T-helper 1 cell treated with Interleukin-12 subunit alpha and Interleukin-12 subunit beta and Interleukin-4 antibody, amounts not matched to agents 30 μg/mL and 1 μg/mL, for 36 hours (primary cell): Measurements from ENCODE around the gene FN1.

Experiments
- H3K27ac Mint-ChIP-seq: one replicate; pipeline ENCODE4 v1.8.0; 2021; ENCODE audit warnings: mild to moderate bottlenecking, mixed read lengths
- H3K27me3 Mint-ChIP-seq: one replicate; pipeline ENCODE4 v1.8.0; 2021; ENCODE audit warnings: low read depth, mixed read lengths
- H3K36me3 Mint-ChIP-seq: one replicate; pipeline ENCODE4 v1.8.0; 2021; ENCODE audit warnings: low read depth, mixed read lengths
- H3K4me1 Mint-ChIP-seq: one replicate; pipeline ENCODE4 v1.8.0; 2021; ENCODE audit warnings: low read depth, mixed read lengths
- H3K4me3 Mint-ChIP-seq: one replicate; pipeline ENCODE4 v1.8.0; 2021; ENCODE audit warnings: mild to moderate bottlenecking, moderate library complexity, mixed read lengths
- H3K9me3 Mint-ChIP-seq: one replicate; pipeline ENCODE4 v1.8.0; 2021; ENCODE audit warnings: mixed read lengths

Gene FN1

GRCh38 chr2:215396595-215397313 lies 39.1 kb downstream of the FN1 start:
- Mint-ChIP-seq H3K9me3 (no peaks in the 10 kb centered on the region), H3K27ac (no peak overlapping the region), H3K27me3 (peaks cover 7% of the 10 kb centered on the region), H3K4me1 (no peaks in the 10 kb centered on the region), H3K4me3 (no peak overlapping the region), H3K36me3 (no peaks in the 10 kb centered on the region)

GRCh38 chr2:215395687-215396460 lies 40.0 kb downstream of the FN1 start:
- H3K27ac Mint-ChIP-seq: no peak overlapping the region
- no peaks in the 10 kb centered on the region for H3K9me3 Mint-ChIP-seq
- no peak overlapping the region for H3K4me3 Mint-ChIP-seq
- H3K27me3 Mint-ChIP-seq: peaks cover 3% of the 10 kb centered on the region
- no peaks in the 10 kb centered on the region for H3K36me3 Mint-ChIP-seq
- no peaks in the 10 kb centered on the region for H3K4me1 Mint-ChIP-seq

- H3K4me3 Mint-ChIP-seq: no peak overlapping the region
- no peak overlapping the region for H3K27ac Mint-ChIP-seq
- peaks cover 3% of the 10 kb centered on the region for H3K27me3 Mint-ChIP-seq
- H3K9me3 Mint-ChIP-seq: no peaks in the 10 kb centered on the region
- H3K36me3 Mint-ChIP-seq: no peaks in the 10 kb centered on the region
- no peaks in the 10 kb centered on the region for H3K4me1 Mint-ChIP-seq
These were observed 41.6 kb downstream of the FN1 start for GRCh38 chr2:215394102-215394805.

- no peak overlapping the region for H3K27ac Mint-ChIP-seq
- H3K4me1 Mint-ChIP-seq: no peaks in the 10 kb centered on the region
- H3K4me3 Mint-ChIP-seq: no peak overlapping the region
- no peaks in the 10 kb centered on the region for H3K9me3 Mint-ChIP-seq
- H3K36me3 Mint-ChIP-seq: no peaks in the 10 kb centered on the region
- H3K27me3 Mint-ChIP-seq: peaks cover 3% of the 10 kb centered on the region
These were observed 43.1 kb downstream of the FN1 start for GRCh38 chr2:215392687-215393270.

- no peak overlapping the region for H3K27ac Mint-ChIP-seq
- no peaks in the 10 kb centered on the region for H3K9me3 Mint-ChIP-seq
These were observed 43.7 kb downstream of the FN1 start for GRCh38 chr2:215392164-215392563.

GRCh38 chr2:215391531-215391930 lies 44.3 kb downstream of the FN1 start:
- Mint-ChIP-seq H3K36me3 (no peaks in the 10 kb centered on the region), H3K9me3 (no peaks in the 10 kb centered on the region), H3K27ac (no peak overlapping the region), H3K4me3 (no peak overlapping the region), H3K4me1 (no peaks in the 10 kb centered on the region), H3K27me3 (peaks cover 3% of the 10 kb centered on the region)

More at GRCh38 chr2:215392164-215392563, 43.7 kb downstream of the FN1 start:
- Mint-ChIP-seq H3K36me3 (no peaks in the 10 kb centered on the region), H3K4me3 (no peak overlapping the region), H3K4me1 (no peaks in the 10 kb centered on the region), H3K27me3 (peaks cover 3% of the 10 kb centered on the region)

GRCh38 chr2:215390550-215390913 lies 45.3 kb downstream of the FN1 start:
- H3K27me3 Mint-ChIP-seq: peaks cover 3% of the 10 kb centered on the region
- H3K4me3 Mint-ChIP-seq: no peak overlapping the region
- no peaks in the 10 kb centered on the region for H3K9me3 Mint-ChIP-seq
- no peaks in the 10 kb centered on the region for H3K36me3 Mint-ChIP-seq
- H3K4me1 Mint-ChIP-seq: no peaks in the 10 kb centered on the region
- no peak overlapping the region for H3K27ac Mint-ChIP-seq

- Mint-ChIP-seq H3K9me3 (no peaks in the 10 kb centered on the region), H3K27me3 (peaks cover 3% of the 10 kb centered on the region), H3K4me3 (no peak overlapping the region), H3K4me1 (no peaks in the 10 kb centered on the region), H3K27ac (no peak overlapping the region), H3K36me3 (no peaks in the 10 kb centered on the region)
These were observed 47.7 kb downstream of the FN1 start for GRCh38 chr2:215388002-215388728.

- no peak overlapping the region for H3K4me3 Mint-ChIP-seq
- H3K36me3 Mint-ChIP-seq: no peaks in the 10 kb centered on the region
- no peaks in the 10 kb centered on the region for H3K9me3 Mint-ChIP-seq
- no peak overlapping the region for H3K27ac Mint-ChIP-seq
- H3K27me3 Mint-ChIP-seq: no peaks in the 10 kb centered on the region
- H3K4me1 Mint-ChIP-seq: no peaks in the 10 kb centered on the region
These were observed 49.3 kb downstream of the FN1 start for GRCh38 chr2:215386566-215386965.

- no peak overlapping the region for H3K4me3 Mint-ChIP-seq
These were observed 51.2 kb downstream of the FN1 start for GRCh38 chr2:215384710-215385109.

GRCh38 chr2:215383652-215384279 lies 52.1 kb downstream of the FN1 start:
- H3K27me3 Mint-ChIP-seq: no peaks in the 10 kb centered on the region
- no peaks in the 10 kb centered on the region for H3K4me1 Mint-ChIP-seq
- H3K9me3 Mint-ChIP-seq: no peaks in the 10 kb centered on the region
- H3K4me3 Mint-ChIP-seq: no peak overlapping the region
- no peak overlapping the region for H3K27ac Mint-ChIP-seq
- H3K36me3 Mint-ChIP-seq: no peaks in the 10 kb centered on the region

More at GRCh38 chr2:215384710-215385109, 51.2 kb downstream of the FN1 start:
- Mint-ChIP-seq H3K36me3 (no peaks in the 10 kb centered on the region), H3K27ac (no peak overlapping the region), H3K27me3 (no peaks in the 10 kb centered on the region), H3K4me1 (no peaks in the 10 kb centered on the region), H3K9me3 (no peaks in the 10 kb centered on the region)

GRCh38 chr2:215382480-215382879 lies 53.4 kb downstream of the FN1 start:
- Mint-ChIP-seq H3K27ac (no peak overlapping the region), H3K4me3 (no peak overlapping the region), H3K4me1 (no peaks in the 10 kb centered on the region), H3K27me3 (no peaks in the 10 kb centered on the region), H3K9me3 (no peaks in the 10 kb centered on the region), H3K36me3 (no peaks in the 10 kb centered on the region)

GRCh38 chr2:215382011-215382410 lies 53.9 kb downstream of the FN1 start:
- no peak overlapping the region for H3K4me3 Mint-ChIP-seq
- no peaks in the 10 kb centered on the region for H3K9me3 Mint-ChIP-seq

GRCh38 chr2:215380699-215381098 lies 55.2 kb downstream of the FN1 start:
- Mint-ChIP-seq H3K27me3 (no peaks in the 10 kb centered on the region), H3K9me3 (no peaks in the 10 kb centered on the region), H3K27ac (no peak overlapping the region), H3K36me3 (no peaks in the 10 kb centered on the region), H3K4me3 (no peak overlapping the region), H3K4me1 (no peaks in the 10 kb centered on the region)

More at GRCh38 chr2:215382011-215382410, 53.9 kb downstream of the FN1 start:
- no peak overlapping the region for H3K27ac Mint-ChIP-seq
- no peaks in the 10 kb centered on the region for H3K27me3 Mint-ChIP-seq
- no peaks in the 10 kb centered on the region for H3K4me1 Mint-ChIP-seq
- H3K36me3 Mint-ChIP-seq: no peaks in the 10 kb centered on the region
